NCI-H1436 (cell line): ENCODE data around the gene ANO9.

Experiments
- DNase-seq: peaks from one replicate; lab custom pipeline; 2025; lab: John Stamatoyannopoulos, UW

ANO9 gene

DNA sequence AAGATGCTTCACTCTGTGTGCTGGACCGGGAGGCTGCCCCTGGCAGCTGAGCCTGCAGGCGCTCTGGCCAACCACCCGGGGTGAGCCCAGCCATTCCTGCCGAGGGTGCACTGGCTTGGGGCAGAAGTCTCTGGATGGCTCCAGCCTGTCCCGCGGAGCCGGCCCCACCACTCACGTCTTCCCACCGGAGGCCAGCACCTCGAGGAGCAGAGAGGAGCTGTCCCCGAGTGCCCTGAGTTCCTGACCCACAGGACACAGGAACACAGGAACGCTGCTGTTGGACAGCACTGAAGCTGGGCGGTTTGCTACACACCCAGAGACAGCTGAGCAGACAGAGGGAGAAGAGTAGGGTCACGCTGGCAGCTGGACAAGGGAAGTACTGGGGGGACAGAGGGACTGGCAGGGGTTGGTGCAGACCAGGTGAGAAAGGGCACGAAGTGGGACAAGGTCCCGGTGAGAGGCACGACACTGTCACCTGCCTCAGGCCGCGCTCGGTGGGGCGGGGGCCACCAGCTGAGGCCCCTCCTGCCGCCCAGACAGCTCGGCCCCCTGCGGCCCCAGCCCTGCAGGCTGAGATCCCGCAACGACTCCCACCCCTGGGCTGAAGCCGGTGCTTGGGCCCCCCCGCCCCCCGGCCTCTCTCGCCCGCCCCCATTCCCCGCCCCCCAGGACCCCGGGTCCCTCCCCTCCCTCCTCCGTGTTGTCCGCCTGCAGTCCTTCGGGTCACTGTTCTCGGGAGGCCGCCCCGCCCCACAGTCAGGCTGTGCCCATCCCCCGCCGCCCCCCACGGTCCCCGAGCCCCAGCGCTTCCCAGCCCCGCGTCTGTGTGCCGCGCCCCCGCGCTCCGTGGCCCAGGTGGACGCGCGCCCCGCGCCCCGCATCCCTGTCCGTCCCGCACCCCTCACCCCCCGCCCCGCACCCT, 73.1 kb downstream of the ANO9 start:
- no peak for DNase-seq

DNA sequence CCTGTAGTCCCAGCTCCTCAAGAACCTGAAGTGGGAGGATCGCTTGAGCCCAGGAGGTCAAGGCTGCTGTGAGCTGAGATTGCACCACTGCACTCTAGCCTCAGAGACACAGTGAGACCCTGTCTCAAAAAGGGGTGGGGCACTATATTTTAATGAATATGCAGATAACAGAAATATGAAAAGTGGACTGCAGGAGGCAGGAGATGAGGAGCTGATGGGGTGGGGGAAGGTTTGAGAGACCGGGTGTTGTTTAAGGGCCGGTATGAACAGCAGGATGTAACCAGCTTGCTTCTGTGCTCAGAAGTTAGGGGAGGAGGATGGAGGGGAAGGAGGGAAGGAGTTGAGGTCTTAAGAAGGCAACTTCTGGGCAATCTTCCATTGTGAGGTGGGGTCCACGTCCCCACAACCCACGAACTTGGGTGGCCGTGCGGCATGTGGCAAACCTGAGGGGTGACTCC, 73.8 kb downstream of the ANO9 start:
- DNase-seq = no peak
